HG03460 (cell line): ENCODE measurements around the gene OR8D4.
"Not testable (repeated sequence)": the region's sequence is repeated elsewhere in the genome, so short reads cannot be mapped to it uniquely, and the experiment has no call there.

Source experiments
- ATAC-seq: cut with Tn5 transposase; IDR thresholded peaks from one replicate; pipeline ENCODE4 v1.9.1; 2021; ENCODE audit not compliant: unreplicated experiment

The OR8D4 gene

DNA sequence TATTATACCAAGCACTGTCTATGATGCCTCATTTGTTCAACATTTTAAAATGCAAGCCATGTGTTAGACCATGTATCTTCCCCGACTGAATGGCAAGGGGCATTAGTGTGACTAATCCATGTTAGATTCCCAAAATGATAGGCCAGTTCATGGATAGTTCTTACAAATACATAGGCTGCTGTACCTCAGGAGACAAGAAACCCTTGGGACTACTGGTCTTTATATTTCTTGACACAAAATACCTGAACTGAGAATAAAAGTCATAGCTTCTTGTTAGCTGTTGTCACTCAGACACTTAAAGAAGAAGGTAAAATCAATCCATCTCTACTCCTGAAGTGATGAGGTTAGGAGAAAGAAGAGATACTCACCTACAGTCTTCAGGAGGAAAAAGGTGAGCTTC, at the start of gene OR8D4:
Gene OR8D4, plus strand, starts transcription at position 301 of the 400 bp plus-strand sequence. CDS start 4,265 bp downstream, outside the sequence.
- ATAC-seq = no peak

DNA sequence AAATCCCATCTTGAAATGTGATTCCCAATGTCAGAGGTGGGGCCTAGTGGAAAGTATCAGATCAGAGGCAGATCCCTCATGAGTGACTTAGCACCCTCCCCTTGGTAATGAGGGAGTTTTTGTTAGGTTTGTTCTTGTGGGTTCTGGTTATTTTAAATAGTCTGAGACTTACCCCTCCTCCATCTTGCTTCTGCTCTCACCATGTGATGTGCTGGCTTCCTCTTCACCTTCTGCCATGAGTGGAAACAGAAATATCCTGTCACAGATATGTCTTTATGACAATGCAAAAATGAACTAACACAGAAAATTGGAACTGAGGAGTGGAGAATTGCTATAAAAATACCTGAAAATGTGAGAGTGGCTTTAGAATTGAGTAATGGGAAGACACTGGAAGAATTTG, 49.6 kb upstream of the OR8D4 start:
- ATAC-seq = no peak

DNA sequence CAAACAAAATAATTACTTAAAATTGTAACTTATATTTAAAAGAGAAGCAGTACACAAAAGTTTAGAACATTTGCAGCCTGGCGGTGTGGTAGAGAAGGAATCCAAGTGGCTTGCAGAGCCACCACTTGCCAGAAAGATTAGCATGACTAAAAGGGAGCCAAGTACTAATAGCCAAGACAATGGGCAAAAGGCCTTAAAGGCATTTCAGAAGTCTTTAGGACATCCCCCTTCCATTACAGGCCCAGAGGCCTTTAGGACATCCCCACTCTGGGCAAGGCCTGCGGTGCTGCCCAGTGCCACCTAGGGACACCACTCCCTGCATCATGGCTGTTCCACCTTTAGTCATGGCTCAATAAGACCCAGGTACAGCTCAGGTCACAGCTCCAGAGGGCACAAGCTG, 48.9 kb upstream of the OR8D4 start:
- ATAC-seq = no peak

DNA sequence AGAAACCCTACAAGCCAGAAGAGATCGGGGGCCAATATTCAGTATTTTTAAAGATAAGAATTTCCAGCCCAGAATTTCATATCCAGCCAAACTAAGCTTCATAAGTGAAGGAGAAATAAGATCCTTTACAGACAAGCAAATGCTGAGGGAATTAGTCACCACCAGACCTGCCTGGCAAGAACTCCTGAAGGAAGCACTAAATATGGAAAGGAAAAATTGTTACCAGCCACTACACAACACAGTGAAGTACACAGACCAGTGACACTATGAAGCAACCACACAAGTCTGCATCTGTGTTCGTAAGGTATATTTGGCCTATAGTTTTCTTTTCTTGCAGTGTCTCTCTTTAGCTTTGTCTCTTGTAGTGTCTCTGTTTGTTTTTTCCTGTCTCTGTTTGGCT, 45.5 kb upstream of the OR8D4 start:
- no peak for ATAC-seq

DNA sequence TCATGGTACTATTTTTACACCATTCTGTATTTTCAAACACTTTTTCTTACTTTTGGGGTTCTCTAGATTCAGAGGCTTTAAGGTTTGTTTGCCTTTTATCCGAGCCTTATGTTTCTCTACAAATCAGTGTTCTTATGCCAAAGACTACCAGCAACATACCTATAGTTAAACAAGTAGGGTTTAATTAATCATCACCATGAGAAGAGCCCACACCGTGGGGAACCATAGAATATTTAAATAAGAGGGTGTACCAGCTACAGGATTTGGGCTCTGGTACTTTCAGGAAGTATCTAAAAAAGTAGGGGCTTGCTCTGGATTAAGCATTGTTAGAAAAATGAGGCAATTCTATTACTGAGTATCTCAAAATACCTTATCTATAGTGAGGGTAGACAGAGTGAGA, 42.2 kb upstream of the OR8D4 start:
- ATAC-seq = no peak

DNA sequence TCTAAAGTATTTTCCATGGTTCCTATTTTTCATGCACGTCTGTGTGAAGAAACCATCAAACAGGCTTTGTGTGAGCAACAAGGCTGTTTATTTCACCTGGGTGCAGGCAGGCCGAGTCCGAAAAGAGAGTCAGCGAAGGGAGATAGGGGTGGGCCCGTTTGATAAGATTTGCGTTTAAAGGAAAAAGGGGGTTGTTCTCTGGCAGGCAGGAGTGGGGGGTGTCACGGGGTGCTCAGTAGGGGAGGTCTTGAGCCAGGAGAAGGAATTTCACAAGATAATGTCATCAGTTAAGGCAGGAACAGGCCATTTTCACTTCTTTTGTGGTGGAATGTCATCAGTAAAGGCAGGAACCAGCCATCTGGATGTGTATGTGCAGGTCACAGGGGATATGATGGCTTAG, 36.7 kb upstream of the OR8D4 start:
- not testable (repeated sequence) for ATAC-seq

DNA sequence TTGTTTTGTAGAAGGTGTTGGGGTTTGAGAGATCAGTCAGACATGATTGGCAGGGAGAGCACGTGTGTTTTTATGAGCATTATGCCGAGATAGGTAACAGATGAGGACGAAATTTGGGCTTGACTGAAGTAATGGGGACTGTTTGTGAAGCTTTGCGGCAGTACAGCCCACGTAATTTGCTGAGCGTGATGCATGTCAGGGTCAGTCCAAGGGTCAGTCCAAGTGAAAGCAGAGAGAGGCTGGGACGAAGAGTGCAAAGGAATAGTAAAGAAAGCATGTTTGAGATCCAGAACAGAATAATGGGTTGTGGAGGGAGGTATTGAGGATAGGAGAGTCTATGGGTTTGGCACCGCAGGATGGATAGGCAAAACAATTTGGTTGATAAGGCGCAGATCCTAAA, 34.2 kb upstream of the OR8D4 start:
- not testable (repeated sequence) for ATAC-seq

DNA sequence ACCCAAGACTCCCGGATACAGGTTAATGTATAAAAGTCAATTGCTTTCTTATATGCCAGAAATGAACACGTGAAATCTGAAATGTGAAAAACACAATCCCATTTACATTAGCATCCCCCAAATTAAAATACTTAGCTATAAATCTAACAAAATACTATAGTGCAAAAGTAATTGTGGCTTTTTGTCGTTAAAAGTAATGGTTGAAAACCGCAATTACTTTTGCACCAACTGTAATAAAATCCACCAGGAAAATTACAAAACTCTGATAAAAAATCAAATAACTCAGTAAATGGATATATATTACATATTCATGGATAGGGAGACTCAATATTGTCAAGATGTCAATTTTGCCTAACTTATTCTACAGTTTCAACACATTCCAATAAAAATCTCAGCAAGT, 21.1 kb upstream of the OR8D4 start:
- no peak for ATAC-seq

DNA sequence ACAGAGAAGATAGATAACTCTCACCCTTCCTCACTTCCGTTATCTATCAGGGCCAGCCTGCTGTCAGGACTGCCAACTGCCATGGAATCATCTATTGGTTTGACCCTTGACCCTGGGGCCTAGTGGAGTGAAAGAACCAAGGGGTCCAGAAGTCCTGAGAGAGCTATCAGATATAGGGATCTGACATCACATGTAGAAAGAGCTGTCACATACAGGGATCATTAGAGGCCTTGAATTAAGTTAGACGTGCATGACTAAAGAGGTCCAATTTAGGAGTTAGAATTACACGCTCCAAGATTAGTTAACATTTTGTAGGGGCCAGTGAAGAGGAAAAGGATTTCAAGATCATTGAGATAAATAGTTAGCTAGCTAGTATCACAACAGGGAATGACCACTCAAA, 16.4 kb upstream of the OR8D4 start, which contains the start of gene TMEM225:
Gene TMEM225, minus strand, starts transcription at position 101 of the 400 bp plus-strand sequence. CDS start 245 bp downstream, outside the sequence.
- no peak for ATAC-seq

DNA sequence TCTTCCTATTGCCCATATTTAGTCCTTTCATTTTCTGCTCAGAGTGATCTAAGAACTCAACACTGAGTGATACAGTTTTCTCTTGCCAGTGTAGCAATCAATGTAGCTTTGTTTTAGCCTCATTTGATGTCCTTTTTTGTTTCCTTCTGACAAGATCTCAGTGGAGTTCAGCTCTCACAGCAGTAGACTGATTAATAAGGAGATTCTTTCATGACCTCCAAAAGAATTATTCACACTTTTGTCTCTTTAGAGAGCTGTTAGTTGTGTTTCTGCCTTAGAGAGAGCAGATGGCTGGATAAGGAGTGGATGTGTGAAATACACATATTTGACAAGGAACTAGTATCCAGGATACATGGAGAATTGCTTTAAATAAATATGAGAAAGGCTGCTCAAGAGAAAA, 9.9 kb upstream of the OR8D4 start:
- no peak for ATAC-seq

DNA sequence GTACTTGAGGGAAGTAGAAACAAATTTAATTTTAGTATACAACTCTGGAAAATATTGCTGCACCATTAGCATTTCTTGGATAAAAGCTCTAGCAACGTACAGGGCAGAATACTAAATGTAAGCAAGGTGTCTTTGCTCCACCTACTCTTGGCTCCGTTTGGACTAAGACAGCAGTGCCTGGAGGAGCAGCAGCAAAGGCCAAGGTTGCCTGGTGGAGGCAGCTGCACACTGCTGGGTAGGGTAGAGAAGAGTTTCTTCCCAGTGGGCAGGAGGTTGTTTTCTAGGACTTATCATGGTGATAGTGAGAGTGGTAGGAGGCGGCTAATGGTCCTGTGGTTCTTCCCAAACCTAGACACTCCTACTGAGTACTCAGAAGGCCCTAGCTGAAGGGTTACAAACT, 2.2 kb upstream of the OR8D4 start:
- no peak for ATAC-seq

DNA sequence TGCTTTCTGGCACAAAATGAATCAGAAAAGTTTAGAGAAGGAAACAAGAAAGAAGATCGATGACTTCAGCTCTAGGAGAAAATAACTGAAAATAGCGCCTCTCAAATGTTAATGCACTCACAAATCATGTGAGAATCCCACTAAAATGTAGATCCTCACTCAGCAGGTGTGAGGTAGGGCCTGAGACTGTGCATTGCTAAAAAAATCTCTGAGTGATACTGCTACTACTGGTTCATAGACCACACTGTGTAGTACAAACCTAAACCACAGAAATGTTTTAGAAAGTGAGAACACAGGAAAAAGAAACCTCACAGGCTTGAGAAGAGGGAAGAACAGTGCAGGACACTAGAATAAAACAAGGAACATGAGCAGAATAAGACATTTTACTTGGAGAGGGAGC, 2.0 kb downstream of the OR8D4 start:
- ATAC-seq = no peak

DNA sequence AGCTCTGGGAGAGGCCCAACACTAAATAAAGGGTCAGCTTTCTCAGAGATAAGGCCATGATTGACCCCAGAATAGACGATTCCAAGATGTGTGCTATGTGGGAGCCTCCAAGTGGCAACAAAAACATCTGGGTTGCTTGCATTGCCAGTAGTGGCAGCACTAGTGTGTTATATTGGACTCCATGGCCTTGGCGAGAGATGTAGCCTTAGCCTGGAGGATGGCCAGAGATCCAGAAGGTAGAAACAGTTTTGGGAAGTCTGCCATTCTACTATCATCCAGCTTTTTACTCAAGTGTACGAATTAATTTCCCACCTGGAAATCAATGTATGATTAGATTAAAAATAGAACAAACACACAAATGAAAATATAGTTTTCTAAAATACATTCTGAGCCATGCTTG, 3.0 kb downstream of the OR8D4 start:
- ATAC-seq = no peak

DNA sequence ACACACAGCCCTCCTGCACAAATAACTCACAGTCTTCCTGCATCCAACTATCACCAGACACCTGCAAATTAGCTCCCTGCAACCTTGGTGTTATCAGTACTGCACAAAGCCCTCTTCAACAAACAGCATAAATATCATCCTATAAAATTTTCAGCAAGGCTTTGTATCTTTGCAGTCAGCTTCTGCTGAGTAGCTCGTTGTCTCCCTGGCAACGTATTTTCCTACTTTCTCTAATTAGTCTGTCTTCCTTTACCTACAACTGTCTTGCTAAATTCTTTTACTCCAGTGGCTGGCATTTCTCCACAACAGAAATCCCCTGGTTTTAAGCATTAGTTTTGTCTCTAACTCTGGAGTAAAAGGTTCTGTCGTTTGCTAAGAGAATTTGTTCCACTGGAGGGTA, 3.9 kb downstream of the OR8D4 start:
- no peak for ATAC-seq

DNA sequence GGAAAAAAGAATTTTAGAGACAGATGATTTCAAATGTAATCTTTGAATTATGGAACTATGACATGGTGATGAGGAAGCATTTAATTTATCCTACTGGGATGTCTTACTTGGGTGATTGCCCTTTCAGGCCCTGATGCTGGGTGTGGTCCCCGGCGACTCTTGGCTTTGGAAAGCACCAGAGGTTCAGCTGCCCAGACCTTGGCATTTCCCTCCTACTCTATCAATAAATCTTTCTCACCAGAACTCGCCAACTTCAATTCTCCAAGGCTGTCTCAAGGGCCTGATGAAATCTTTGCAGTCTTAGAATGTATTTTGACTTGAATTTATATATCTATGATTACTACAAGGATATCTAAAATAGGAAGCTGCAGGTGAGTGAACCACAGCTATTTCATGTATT, 19.0 kb downstream of the OR8D4 start:
- no peak for ATAC-seq

DNA sequence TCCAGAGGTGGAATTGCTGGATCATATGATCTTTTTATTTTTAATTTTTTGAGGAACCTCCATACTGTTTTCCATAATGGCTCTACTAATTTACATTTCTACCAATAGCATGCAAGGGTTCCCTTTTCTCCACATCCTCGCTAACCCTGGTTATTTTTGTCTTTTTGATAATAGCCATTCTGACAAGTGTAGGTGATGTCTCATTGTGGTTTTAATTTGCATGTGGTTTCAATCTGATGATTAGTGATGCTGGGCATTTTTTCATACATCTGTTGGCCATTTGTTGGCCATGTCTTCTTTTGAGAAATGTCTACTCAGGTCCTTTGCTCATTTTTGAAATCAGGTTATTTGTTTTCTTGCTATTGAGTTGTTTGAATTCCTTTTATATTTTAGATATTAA, 22.1 kb downstream of the OR8D4 start:
- ATAC-seq = no peak

DNA sequence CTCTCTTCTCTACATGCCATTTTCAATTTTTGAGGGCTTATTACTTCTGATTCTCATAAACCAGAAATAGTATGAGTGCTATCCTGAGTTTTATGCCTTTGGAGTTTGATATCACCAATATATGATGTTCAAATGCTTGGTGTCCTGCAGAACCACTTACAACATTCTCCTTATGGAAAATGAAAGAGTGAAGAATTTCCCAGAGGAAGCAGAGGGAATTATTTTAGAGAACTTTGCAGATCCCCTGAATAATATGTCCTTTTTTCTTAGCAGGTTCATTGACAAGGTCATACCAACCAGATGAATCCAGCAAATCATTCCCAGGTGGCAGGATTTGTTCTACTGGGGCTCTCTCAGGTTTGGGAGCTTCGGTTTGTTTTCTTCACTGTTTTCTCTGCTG, 37.4 kb downstream of the OR8D4 start, which contains the start of gene OR4D5:
Gene OR4D5, plus strand, starts transcription at position 301 of the 400 bp plus-strand sequence. Its CDS starts 0 bp downstream, at position 301.
- no peak for ATAC-seq

DNA sequence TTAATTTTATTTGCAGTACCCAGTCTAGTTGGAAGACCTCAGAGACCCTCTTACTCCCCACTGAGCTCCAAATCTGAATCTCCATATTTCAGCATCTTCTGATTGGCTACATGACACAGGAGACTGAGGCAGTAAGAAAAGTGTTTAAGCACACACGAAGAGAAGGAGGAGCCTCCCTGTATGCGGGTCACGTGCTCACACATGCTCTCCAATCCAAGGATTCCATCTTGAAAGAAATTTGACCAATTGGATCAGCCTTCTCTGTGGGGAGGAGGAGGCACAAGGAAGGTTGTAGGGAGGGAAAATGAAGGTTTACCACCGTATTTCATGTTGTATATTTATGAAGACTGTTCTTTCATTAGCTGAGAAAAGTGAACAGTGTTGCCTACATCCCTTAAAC, 40.4 kb downstream of the OR8D4 start:
- no peak for ATAC-seq

DNA sequence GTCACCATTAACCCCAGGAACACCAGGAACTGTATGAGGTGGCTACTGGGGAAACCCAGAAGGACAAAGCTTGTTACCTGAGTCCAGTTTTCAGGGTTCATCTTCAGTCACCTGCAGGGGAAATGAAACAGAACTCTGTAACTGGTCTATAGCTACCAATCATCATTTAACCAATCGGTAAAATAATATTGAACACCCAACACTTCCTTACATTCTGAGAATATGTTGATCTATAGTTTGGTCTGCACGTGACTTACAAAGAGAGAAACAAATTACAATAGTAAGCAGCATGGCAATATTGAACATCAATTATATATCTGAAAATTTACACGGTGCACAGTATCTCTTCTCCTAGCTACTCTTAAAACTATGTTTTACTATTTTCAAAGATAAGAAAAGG, 41.8 kb downstream of the OR8D4 start, which contains the start of gene OR6T1:
Gene OR6T1, minus strand, starts transcription at position 101 of the 400 bp plus-strand sequence. Its CDS starts 0 bp downstream, at position 101.
- no peak for ATAC-seq

DNA sequence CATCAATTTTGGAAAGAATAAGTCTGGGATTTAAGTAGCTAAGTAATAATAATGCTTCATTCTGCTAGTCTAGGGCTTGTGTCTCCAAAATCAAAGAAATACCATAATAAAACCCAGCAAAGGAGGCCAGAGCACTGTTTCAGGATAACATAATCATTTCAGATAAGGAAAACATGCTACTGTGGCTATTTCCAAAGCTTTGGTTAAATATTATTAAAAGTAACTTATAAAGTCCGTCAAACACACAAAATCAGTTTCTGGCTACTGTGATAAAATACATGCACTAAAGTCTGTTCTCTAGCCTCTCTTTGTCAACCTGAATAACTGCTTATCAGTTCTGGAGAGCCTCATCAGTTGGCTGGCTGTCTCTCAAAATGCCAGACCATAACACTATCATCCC, 43.2 kb downstream of the OR8D4 start:
- ATAC-seq = no peak

DNA sequence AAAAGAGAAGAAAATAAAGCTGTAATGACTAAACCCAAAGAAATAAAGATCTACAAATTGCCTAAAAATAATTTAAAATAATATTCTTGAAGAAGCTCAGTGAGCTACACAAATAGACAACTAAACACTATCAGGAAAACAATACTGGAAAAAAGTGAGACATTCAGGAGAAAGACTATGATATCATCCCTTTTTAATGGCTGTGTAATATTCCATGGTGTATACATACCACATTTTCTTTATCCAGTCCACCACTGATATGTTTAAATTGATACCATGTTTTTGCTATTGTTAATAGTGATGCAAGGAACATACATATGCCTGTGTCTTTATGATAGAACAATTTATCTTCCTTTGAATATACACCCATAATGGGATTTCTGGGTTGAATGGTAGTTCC, 54.8 kb downstream of the OR8D4 start:
- ATAC-seq = no peak
